Measurements from ENCODE around the gene TLX2. TPM values are rescaled to one million over a fixed set of nuclear protein-coding genes. Genes with fewer than 3 reads are reported as not detected.

The TLX2 gene
- total and polyA plus RNA-seq, 2 of the 13 experiments (the other 11 are each of a cell fraction or from before 2014, with no cell fraction given): 0.05 to 0.20 TPM

GRCh38 chr2:74507926-74508520 lies 6.2 kb upstream of the TLX2 start (continued):
- 0 out of 2 replicates have a peak, but pooled peaks have one; percentile 41 for TF ChIP-seq HINFP (CRISPR knock-in tag; IDR thresholded peaks at IDR 0.05; ENCODE audit: low read depth)
- no peak for TF ChIP-seq ZUFSP (CRISPR knock-in tag; IDR thresholded peaks at IDR 0.05; ENCODE audit: borderline replicate concordance)
- 0 out of 2 replicates have a peak, but pooled peaks have one; percentile 2 for TF ChIP-seq MYC (CRISPR knock-in tag; IDR thresholded peaks at IDR 0.05; ENCODE audit: borderline replicate concordance)
- TF ChIP-seq ZNF629 (CRISPR knock-in tag; conservative IDR thresholded peaks at IDR 0.05): peak; percentile 99
- TF ChIP-seq ZNF605 (CRISPR knock-in tag; IDR thresholded peaks at IDR 0.05): peak; percentile 13
- no peak for TF ChIP-seq MBNL3 (CRISPR knock-in tag; conservative IDR thresholded peaks at IDR 0.05)
- 0 out of 2 replicates have a peak, but pooled peaks have one; percentile 9 for TF ChIP-seq ZMAT3 (CRISPR knock-in tag; conservative IDR thresholded peaks at IDR 0.05)
- TF ChIP-seq TARDBP (CRISPR knock-in tag; IDR thresholded peaks at IDR 0.05): 0 out of 2 replicates have a peak, but pooled peaks have one; percentile 7
- TF ChIP-seq ZFP36L1 (CRISPR knock-in tag; IDR thresholded peaks at IDR 0.05): peak; percentile 31
- TF ChIP-seq PATZ1 (CRISPR knock-in tag; IDR thresholded peaks at IDR 0.05): peak; percentile 48; the same call in 1 of the 2 replicates
- TF ChIP-seq ATF7 (IDR thresholded peaks at IDR 0.05): no peak
- TF ChIP-seq ATF7 (CRISPR knock-in tag; IDR thresholded peaks at IDR 0.05): no peak
- 0 out of 2 replicates have a peak, but pooled peaks have one; percentile 17 for TF ChIP-seq ZHX1 (CRISPR knock-in tag; IDR thresholded peaks at IDR 0.05; ENCODE audit: low read depth)
- TF ChIP-seq CEBPZ (IDR thresholded peaks at IDR 0.05; ENCODE audit: low read length): no peak

Measured in HepG2 (cell line).